ENCODE measurements around the gene DDN.

The DDN gene

DNA sequence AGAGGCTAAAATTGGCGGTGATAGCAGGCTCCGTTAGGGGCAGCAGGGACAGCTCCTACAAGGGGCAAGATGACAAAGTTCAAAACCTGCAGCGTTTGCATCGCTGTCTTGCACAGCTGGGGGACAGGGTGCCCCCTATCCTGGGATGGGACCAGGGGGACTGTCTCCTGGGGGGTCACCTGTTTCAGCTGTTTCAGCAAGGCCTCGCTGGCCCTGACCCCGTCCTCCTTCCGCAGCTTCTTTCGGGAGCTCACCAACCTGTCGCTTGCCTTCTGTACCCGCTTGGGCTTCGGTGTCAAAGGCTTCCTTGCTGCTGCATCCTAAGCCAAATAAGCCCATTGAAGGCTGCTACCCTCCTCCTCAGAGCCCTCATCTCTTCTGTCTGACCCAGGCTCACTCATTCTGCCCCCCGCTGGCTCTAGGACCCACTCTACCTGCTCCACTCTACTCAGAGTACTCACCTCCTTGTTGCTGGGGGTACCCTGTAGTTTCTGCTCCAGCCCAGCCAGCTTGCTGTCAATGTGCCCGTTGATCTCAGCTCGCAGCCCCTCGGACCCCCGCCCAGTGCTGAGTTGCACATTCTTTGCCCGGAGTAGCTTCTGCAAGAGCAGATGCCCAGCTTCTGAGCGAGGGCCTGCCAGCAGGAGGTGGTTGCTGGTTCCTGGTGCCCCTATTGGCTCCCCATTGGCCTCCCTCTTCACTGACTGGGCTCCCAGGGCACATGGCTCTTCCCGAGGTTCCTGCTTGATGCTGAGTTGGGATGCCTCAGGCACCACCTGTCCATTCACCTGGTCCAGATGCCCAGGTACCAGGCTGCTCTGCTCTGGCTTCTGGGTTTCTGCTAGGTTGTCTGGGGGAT lies 31.8 kb upstream of the DDN start:
- no peak for DNase-seq (ENCODE audit: low spot score)

DNA sequence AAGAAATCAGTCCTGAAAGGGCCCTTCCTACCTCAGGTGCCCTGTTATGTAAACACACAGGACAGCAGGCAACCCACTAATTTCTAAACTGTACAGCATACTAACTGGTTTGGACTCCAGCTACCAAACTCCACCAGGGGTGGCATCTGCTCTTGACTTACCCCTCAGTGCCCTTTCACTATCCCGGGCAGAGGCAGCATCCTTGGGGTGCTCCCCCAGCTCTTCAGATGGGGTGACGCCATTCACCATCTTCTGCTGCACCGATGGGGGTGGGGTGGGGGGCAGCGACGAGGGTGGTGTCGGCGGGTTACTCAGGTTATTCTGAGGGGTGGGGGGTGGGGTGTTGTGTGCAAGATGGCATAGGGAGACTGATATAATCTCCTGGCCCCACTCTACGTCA lies 30.9 kb upstream of the DDN start:
- TF ChIP-seq, protein P1, sequence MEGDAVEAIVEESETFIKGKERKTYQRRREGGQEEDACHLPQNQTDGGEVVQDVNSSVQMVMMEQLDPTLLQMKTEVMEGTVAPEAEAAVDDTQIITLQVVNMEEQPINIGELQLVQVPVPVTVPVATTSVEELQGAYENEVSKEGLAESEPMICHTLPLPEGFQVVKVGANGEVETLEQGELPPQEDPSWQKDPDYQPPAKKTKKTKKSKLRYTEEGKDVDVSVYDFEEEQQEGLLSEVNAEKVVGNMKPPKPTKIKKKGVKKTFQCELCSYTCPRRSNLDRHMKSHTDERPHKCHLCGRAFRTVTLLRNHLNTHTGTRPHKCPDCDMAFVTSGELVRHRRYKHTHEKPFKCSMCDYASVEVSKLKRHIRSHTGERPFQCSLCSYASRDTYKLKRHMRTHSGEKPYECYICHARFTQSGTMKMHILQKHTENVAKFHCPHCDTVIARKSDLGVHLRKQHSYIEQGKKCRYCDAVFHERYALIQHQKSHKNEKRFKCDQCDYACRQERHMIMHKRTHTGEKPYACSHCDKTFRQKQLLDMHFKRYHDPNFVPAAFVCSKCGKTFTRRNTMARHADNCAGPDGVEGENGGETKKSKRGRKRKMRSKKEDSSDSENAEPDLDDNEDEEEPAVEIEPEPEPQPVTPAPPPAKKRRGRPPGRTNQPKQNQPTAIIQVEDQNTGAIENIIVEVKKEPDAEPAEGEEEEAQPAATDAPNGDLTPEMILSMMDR (IDR thresholded peaks at IDR 0.05; ENCODE audit: extremely low read depth, missing control alignments): no peak

More for the DNA sequence above, 31.8 kb upstream of the DDN start:
- TF ChIP-seq, protein P1 (IDR thresholded peaks at IDR 0.05; ENCODE audit: extremely low read depth, missing control alignments): no peak

DNA sequence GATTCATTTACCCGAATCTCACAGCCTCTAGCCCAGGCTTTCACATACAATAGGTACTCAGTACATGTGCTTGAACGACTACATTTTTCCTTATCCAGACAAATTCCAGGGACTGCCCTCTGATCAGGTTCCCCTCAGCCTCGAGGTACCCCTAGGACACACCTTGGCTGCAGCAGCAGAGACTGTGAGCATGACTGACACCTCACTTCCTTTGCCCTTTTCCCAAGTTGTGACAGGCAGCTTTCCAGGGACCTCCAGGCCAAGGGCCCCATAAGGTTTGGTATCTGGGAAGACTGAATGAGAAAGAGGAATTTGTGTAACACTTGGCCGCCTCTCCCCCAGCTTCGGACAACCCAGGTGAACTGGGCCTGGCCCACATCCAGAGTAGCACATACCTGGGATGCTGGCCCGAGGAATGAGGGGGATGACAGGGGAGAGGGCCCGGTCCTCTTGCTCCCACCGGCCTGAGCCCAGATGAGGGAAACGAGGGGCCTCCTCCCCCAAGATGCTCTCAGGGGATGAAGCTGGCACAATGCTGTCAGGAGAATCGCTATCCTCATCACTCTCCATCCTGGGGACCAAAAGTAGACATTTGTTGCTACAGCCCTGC lies 29.6 kb upstream of the DDN start:
- DNase-seq (ENCODE audit: low spot score): no peak
- TF ChIP-seq, protein P1 (IDR thresholded peaks at IDR 0.05; ENCODE audit: extremely low read depth, missing control alignments): no peak

More for the DNA sequence above, 30.9 kb upstream of the DDN start:
- no peak for DNase-seq (ENCODE audit: low spot score)

- TF ChIP-seq, protein P1 (IDR thresholded peaks at IDR 0.05; ENCODE audit: extremely low read depth, missing control alignments): no peak
- no peak for DNase-seq (ENCODE audit: low spot score)
These were observed 28.8 kb upstream of the DDN start for GRCh38 chr12:49027846-49028555.

- no peak for DNase-seq (ENCODE audit: low spot score)
- TF ChIP-seq, protein P1 (IDR thresholded peaks at IDR 0.05; ENCODE audit: extremely low read depth, missing control alignments): no peak
These were observed 27.7 kb upstream of the DDN start for GRCh38 chr12:49026678-49027480.

GRCh38 chr12:49026101-49026500 lies 26.9 kb upstream of the DDN start:
- DNase-seq (ENCODE audit: low spot score): no peak
- TF ChIP-seq, protein P1 (IDR thresholded peaks at IDR 0.05; ENCODE audit: extremely low read depth, missing control alignments): no peak
